HG02798 (cell line): Measurements from ENCODE around the gene RBPJ.
A peak's percentile ranks its signal among the peaks of the same experiment; 100 is the strongest.

Experiments used
- ATAC-seq: cut with Tn5 transposase; IDR thresholded peaks from one replicate; pipeline ENCODE4 v1.9.1; 2021; ENCODE audit warnings: mild to moderate bottlenecking; ENCODE audit not compliant: unreplicated experiment, poor library complexity

The RBPJ gene

DNA sequence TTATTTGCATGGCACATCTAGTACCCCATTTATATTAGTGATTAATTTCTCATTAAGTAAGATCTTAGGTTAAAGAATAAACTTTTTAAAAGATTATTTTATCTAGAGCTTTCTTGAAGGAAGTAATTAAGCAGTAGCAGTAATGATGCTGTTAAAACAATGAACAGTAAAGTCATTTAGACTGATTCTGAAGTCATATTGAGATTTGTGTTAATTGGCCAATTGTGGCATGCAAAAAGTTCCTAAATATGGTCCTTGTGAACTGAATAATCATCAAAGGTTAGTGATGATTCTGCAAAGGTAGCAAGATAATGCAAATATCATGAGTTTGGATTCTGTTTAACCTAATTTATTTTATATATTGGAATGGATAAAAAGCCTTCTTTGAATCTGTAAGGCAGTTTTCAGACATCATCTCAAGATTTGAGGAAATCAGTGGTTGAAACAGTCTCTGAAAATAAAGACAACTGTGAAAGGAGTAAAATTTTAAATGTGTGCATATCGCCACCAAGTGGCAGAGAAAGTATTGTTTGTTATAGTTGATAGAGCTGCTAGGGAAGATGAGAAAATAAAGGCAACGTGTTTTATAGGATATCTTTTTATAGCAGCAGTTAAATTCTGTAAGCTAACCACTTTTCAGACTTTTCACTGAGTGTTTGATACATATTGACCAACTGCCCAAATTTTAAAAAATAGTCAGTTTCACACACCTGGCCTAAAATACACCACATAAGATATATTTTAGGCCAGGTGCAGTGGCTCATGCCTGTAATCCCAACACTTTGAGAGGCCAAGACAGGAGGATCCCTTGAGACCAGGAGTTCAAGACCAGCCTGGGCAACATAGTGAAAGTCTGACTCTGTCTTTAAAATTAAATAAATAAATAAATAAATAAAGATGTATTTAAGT, 89.8 kb downstream of the RBPJ start:
- peak; percentile 63 for ATAC-seq

GRCh38 chr4:26412381-26413372, 91.9 kb downstream of the RBPJ start:
- ATAC-seq: no peak

GRCh38 chr4:26413582-26413981, 92.8 kb downstream of the RBPJ start:
- ATAC-seq: no peak

DNA sequence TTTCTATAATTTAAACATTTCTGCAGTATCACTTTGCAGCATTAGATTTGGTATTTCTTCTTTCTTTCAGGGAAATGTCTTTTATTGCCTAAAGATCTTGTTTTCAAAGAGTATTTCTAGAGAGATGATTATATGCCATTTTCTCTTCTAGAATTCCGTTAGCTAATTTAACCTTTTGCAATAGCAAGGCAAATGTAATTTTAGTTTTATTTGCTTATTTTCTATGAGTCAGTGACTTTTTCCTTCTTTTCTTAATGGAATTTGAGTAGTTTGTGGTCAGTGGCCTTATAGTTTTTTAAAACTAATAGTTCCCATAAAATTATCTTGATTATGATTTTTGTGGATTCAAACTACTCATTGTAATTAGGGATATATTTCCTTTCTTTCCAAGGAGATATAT, 97.3 kb downstream of the RBPJ start:
- ATAC-seq: no peak

DNA sequence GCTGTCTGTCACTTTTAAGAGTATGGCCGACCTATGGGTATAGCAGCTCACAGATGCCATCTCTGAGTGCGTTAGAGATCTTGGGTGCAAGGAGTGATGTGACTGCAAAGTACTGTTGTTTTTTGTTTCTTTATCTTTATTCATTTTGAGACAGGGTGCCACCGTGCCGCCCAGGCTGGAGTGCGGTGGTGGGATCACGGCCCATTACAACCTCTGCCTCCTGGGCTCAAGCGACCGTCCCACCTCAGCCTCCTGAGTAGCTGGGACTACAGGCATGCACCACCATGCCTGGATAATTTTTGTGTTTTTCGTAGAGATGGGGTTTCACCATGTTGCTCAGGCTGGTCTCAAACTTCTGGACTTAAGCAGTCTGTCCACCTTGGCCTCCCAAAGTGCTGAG, 98.0 kb downstream of the RBPJ start:
- ATAC-seq: no peak

GRCh38 chr4:26420438-26420837, 99.6 kb downstream of the RBPJ start:
- ATAC-seq: no peak

- ATAC-seq: no peak
These were observed 100.1 kb downstream of the RBPJ start for GRCh38 chr4:26420913-26421312.

DNA sequence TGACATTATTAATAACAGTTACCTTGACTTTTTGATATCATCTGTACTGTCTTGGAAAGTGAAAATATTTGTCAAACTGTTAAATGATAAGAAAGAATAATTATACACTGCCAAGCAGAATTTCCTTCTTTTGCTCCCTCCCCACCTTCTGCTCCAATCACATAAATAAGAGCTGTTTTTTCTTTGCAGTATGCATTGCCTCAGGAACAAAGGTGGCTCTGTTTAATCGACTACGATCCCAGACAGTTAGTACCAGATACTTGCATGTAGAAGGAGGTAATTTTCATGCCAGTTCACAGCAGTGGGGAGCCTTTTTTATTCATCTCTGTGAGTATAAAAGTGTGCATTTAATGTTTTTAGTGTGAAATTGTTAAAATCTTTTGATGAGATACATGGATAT, 103.3 kb downstream of the RBPJ start:
- no peak for ATAC-seq

DNA sequence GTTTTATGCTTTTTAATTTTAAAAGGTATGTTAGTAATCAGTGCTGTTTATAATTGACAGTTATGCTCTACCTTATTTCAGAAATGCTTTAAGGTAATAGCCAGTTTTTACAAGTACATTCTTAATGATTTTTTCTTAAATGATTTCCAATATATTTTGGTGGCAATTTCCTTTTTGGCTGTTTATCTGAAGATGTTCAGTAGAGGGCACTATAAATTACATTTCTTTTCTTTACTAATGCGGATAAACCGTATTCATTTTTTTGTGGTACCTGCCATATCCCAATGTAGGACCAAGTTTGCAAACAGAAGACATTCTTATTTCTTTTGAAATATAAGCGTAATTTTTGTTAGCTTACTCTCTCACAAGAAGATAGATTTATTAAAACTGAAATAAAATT, 104.0 kb downstream of the RBPJ start:
- ATAC-seq: no peak

DNA sequence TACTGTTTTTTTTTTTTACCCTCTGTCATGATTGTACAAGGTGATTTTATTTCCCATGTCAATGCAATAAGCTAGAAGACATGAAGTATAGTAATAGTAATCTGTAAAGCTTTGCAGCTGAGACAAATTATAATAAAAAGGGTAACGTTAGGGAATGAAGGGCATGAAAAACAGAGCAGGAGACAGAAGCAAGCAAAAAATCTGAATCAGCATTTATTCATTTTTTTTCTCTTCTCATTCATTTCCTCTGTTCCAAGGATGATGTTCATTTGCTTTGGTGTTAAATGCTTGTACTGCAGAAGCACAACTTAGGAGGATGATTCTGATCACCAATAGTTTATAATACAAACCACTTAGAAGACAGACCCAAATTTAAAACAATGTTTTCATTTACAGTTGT, 105.1 kb downstream of the RBPJ start:
- no peak for ATAC-seq

- no peak for ATAC-seq
These were observed 106.1 kb downstream of the RBPJ start for GRCh38 chr4:26426892-26427291.

- no peak for ATAC-seq
These were observed 109.1 kb downstream of the RBPJ start for GRCh38 chr4:26429910-26430309.

DNA sequence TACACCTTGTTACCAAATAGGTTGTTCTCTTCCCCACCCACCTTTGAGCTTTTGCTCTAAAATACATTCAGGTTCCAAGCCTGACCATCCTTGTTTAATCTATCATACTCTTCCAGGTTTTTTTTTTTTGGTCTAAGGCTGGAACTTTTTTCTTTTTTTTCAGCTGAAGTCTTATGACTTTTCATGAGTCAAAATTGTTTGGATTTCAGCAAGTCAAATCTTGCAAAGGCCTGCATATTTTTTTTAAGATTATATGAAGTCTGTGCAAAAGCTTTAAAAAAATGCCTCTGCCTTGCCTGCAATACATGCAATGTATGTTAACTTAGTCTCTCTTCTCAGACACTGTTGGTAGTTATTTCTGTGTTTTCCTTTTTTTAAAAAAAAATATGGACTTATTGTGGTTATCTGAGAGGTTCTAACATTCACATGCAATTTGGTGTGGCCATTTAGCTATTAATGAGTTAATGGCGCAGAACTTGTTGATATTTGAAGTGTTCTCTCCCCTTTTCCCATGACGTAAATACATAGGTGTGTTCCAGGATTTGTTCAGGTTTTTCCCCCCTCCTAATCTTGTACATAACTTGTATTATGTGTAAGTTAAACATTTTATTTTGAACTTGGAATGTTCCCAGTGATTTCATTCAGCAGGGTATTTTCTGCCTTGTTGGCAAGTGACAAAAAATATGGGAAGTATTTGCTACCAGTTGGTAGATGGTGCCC, 110.8 kb downstream of the RBPJ start:
- ATAC-seq: no peak

DNA sequence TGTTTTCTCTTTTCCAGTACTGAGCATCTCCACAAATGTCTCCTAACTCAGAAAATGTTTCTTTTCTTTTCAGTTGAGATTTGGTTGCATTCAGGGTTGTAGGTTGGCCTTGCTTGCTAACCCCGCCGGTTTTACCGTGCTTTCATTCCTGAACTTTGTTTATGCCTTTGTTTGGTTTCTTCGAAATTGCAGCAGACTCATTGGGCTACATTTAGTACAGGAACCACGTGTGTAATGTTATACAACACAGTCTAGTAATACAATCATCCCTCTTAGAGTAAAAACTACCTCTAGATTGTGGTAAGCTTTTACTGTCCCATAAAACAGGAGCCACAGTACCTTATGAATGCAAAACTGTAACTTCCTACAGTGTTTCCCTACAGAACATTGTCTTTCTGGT, 111.6 kb downstream of the RBPJ start:
- ATAC-seq: no peak

- ATAC-seq: no peak
These were observed 112.7 kb downstream of the RBPJ start for GRCh38 chr4:26433556-26433955.

DNA sequence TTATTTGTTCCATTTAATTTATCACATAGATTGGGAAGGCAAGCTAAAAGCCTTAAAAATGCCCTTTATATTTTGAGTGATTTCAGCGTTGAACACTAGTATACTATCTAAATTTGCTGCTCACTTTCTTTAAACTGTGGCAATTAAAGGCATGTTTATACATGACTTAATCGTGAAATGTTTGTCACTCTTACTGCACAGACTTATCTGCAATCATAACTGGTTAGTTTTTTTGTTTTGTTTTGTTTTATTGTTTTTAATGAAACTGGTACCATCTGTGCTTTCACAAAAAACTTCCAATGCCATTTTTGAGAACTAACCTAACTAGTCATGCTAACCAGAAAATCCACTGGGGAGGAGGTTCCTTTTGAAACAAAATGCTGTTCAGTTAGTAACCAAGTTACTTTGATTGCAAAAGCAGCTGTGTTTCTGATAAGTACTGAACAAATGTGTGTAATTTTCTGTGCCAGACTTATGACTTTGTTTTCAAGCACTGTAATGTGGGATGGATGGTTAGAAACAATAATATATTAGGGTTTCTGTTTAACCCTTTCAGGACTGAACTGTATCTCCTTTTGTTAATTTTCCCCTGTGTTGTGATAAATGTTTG, 113.3 kb downstream of the RBPJ start:
- no peak for ATAC-seq

DNA sequence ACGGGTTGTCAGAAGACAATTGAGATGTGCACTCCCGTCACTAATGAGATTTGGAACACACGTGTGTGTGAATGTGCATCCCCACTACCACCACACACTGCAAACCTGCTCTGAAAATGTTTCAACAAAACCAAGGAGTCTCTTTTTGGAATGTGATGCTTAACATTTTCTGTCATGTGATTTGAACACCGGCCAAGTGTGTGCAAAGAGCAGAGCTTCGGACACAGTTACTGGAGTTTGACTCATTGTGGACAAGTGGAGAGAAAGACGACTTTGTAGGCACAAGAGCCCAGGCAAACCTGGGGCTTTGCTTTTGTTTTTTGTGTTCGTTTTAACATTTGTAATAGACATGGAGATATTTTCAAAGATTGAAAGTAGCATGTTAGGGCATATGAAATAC, 120.3 kb downstream of the RBPJ start:
- no peak for ATAC-seq

DNA sequence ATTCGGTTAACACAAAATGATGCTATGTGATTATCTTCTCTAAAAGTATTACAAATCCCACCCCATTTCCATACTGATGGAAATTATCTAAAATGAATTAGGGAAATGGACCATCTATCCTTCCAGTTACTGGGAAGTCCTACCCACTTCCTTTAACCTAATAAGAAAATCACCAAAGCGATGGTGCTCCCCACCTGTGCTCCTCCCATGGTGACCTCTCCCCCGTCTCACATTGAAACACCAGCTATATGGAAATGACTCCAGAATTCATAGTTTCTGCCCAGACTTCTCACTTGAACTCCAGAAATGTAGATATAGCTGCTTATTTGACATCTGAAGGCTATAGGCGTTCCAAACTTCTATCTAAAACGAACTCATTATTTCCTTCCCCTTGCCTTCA, 121.0 kb downstream of the RBPJ start:
- no peak for ATAC-seq

- ATAC-seq: no peak
These were observed 126.6 kb downstream of the RBPJ start for GRCh38 chr4:26447378-26447777.

GRCh38 chr4:26450418-26450817, 129.6 kb downstream of the RBPJ start:
- no peak for ATAC-seq
